Panc1 (cell line): ENCODE results near the gene ITPR2. TPM values are rescaled to one million over a fixed set of nuclear protein-coding genes. Genes with fewer than 3 reads are reported as not detected.

Experiments
- ATAC-seq: fragments of 200-7000 bp; cut with Tn5 transposase; 2 replicates; pipeline ENCODE4 v1.9.1; 2020; ENCODE audit warnings: mild to moderate bottlenecking, moderate library complexity
- BruUV-seq: library from RNA; stranded (reverse); fragments of 400-500 nt; replicated peaks from 2 replicates; lab custom pipeline; 2021; lab: Mats Ljungman, UMichigan
- CTCF ChIA-PET: fragments of 300-600 bp; sonication (Branson Sonifier 250); formaldehyde crosslinking; loops from one replicate; lab custom pipeline; 2022; ENCODE audit warnings: antibody characterized with exemption; lab: Charles Lee
- POLR2A ChIA-PET: fragments of 300-600 bp; sonication (Branson Sonifier 250); formaldehyde crosslinking; loops from one replicate; lab custom pipeline; 2022; ENCODE audit warnings: antibody characterized with exemption; lab: Charles Lee
- DNase-seq: peaks from one replicate; pipeline ENCODE4 v3.0.0-alpha.2; 2010; ENCODE audit warnings: low read depth, low spot score
- H3K27ac ChIP-seq: 2 replicates; pipeline ENCODE4 v1.5.1; 2011; ENCODE audit warnings: mild to moderate bottlenecking, low read length, inconsistent platforms
- H3K27me3 ChIP-seq: fragments of 200-500 bp; sonication (Bioruptor generic); 2 replicates; pipeline ENCODE4 v1.6.0; 2014; ENCODE audit warnings: low read length, inconsistent platforms; ENCODE audit not compliant: control insufficient read depth, insufficient read depth
- H3K36me3 ChIP-seq: fragments of 200-500 bp; sonication (Bioruptor generic); 2 replicates; pipeline ENCODE4 v1.5.1; 2014; ENCODE audit warnings: inconsistent platforms, mild to moderate bottlenecking, low read length, moderate library complexity; ENCODE audit not compliant: control insufficient read depth, insufficient read depth
- H3K4me1 ChIP-seq: 2 replicates; pipeline ENCODE4 v1.5.1; 2011; ENCODE audit warnings: inconsistent platforms, mild to moderate bottlenecking, low read length, moderate library complexity; ENCODE audit not compliant: control insufficient read depth, insufficient read depth
- H3K4me3 ChIP-seq, 2 experiments: 2 replicates each; pipeline ENCODE4 v1.5.1; 2011 to 2012; ENCODE audit warnings: low read depth in 2 of 2, low read length in 2 of 2, mild to moderate bottlenecking in 2 of 2, inconsistent platforms in 1 of 2, moderate library complexity in 1 of 2
- H3K9me3 ChIP-seq: fragments of 200-500 bp; sonication (Bioruptor generic); 2 replicates; pipeline ENCODE4 v1.5.1; 2014; ENCODE audit warnings: low read depth, mild to moderate bottlenecking, inconsistent platforms, low read length, moderate library complexity; ENCODE audit not compliant: control insufficient read depth, insufficient read depth
- POLR2AphosphoS5 ChIP-seq: IDR thresholded peaks from 2 replicates; pipeline ENCODE4 v1.6.1; 2012; ENCODE audit warnings: mild to moderate bottlenecking, low read depth, low read length, moderate library complexity
- SIN3A ChIP-seq: IDR thresholded peaks from 2 replicates; pipeline ENCODE4 v1.6.1; 2012; ENCODE audit warnings: low read depth, mild to moderate bottlenecking, low read length, moderate library complexity, borderline replicate concordance; ENCODE audit not compliant: insufficient read depth
- TCF7L2 ChIP-seq: IDR thresholded peaks from 2 replicates; pipeline ENCODE4 v1.6.1; 2011; ENCODE audit warnings: mild to moderate bottlenecking, low read depth, low read length, inconsistent platforms
- in situ Hi-C: cut with HindIII; loops from 2 replicates; pipeline ENCODE4 v1.10.0; 2016; ENCODE audit warnings: low sequenced_read_pairs, low pct_unique_long_range_greater_than_20kb
- intact Hi-C: fragments of 100-400 bp; cut with micrococcal nuclease; formaldehyde crosslinking; loops from one replicate; pipeline ENCODE4 v1.10.0; 2022; ENCODE audit not compliant: unreplicated experiment
- total RNA-seq: library from RNA; stranded (reverse); gene quantifications from one replicate; pipeline ENCODE4 v1.2.1, GENCODE V29; 2021; ENCODE audit not compliant: unreplicated experiment
- TF ChIP-seq, protein P1 (sequence below), 2 experiments: IDR thresholded peaks; 2 replicates each; pipeline ENCODE4 v1.6.1; 2011 to 2012; ENCODE audit warnings: low read depth in 2 of 2, control low read depth in 1 of 2, low read length in 1 of 2, mild to moderate bottlenecking in 1 of 2, moderate library complexity in 1 of 2; ENCODE audit not compliant: insufficient read depth in 1 of 2
- TF ChIP-seq, protein P2 (sequence below): fragments of 450-650 bp; IDR thresholded peaks from 2 replicates; pipeline ENCODE4 v1.5.1; 2017; ENCODE audit warnings: mild to moderate bottlenecking

The ITPR2 gene
- total RNA-seq, 1 experiment from 2014 or later, result 41.8 TPM

DNA sequence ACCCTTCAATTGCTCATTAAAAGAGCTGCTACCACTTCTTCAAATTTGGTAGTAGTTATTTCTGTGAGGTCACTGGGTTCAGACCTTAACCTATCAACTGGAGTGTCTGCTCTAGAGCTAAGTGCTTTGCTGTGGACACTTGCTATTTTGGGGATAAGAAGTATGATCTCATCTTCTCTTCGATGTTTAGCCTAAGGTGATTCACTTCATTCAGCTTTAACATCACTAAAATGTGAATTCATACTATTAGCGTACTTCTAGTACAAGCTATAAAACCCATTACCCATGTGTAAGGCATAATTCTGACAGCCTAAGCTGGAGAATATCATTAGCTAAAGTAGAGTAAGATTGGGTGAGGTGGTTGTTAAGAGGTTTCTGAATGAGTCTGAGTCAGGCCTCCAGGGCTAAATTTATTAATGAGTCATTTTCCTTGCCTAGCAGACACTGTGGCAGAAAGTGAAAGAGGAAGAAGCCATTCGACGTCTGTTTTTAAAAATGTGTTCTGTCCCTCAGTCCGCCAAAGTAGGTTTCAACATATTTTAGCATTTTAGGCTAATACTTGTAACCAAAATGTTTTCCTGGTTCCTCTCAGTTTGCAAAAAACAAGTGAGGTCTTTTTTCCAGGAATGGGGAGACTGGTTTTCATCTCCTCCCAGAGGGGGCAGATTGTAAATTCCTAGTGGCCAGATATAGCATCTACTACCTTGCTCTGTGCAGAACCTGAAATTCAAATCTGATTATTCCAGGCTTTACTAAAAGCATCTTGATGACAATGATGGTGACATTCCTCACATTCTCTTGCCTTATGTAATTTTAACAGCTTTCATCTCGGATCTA lies 534.0 kb downstream of the ITPR2 start:
- peak overlapping the region in 1 of 2 experiments; percentile 29; a peak in 2 of 4 replicates for H3K4me3 ChIP-seq
- BruUV-seq, result no TSS peak
- ChIA-PET POLR2A (interaction anchor here (0.6 kb wide), 2 partner anchors 109 to 458 kb away, joined by 3 to 4 read pairs; no protein-coding TSS in a partner anchor), CTCF (interaction anchor here (0.6 to 0.7 kb wide), 2 partner anchors 17 to 132 kb away, joined by 3 to 4 read pairs; no protein-coding TSS in a partner anchor)
- H3K27ac ChIP-seq, result peak overlapping the region; percentile 49
- H3K9me3 ChIP-seq, result no peaks in the 10 kb centered on the region
- TF ChIP-seq, protein P1, sequence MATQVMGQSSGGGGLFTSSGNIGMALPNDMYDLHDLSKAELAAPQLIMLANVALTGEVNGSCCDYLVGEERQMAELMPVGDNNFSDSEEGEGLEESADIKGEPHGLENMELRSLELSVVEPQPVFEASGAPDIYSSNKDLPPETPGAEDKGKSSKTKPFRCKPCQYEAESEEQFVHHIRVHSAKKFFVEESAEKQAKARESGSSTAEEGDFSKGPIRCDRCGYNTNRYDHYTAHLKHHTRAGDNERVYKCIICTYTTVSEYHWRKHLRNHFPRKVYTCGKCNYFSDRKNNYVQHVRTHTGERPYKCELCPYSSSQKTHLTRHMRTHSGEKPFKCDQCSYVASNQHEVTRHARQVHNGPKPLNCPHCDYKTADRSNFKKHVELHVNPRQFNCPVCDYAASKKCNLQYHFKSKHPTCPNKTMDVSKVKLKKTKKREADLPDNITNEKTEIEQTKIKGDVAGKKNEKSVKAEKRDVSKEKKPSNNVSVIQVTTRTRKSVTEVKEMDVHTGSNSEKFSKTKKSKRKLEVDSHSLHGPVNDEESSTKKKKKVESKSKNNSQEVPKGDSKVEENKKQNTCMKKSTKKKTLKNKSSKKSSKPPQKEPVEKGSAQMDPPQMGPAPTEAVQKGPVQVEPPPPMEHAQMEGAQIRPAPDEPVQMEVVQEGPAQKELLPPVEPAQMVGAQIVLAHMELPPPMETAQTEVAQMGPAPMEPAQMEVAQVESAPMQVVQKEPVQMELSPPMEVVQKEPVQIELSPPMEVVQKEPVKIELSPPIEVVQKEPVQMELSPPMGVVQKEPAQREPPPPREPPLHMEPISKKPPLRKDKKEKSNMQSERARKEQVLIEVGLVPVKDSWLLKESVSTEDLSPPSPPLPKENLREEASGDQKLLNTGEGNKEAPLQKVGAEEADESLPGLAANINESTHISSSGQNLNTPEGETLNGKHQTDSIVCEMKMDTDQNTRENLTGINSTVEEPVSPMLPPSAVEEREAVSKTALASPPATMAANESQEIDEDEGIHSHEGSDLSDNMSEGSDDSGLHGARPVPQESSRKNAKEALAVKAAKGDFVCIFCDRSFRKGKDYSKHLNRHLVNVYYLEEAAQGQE (IDR thresholded peaks at IDR 0.05; ENCODE audit: insufficient read depth in 1 of 2, low read depth in 2 of 2, low read length in 1 of 2), result no peak
- TF ChIP-seq, protein P2, sequence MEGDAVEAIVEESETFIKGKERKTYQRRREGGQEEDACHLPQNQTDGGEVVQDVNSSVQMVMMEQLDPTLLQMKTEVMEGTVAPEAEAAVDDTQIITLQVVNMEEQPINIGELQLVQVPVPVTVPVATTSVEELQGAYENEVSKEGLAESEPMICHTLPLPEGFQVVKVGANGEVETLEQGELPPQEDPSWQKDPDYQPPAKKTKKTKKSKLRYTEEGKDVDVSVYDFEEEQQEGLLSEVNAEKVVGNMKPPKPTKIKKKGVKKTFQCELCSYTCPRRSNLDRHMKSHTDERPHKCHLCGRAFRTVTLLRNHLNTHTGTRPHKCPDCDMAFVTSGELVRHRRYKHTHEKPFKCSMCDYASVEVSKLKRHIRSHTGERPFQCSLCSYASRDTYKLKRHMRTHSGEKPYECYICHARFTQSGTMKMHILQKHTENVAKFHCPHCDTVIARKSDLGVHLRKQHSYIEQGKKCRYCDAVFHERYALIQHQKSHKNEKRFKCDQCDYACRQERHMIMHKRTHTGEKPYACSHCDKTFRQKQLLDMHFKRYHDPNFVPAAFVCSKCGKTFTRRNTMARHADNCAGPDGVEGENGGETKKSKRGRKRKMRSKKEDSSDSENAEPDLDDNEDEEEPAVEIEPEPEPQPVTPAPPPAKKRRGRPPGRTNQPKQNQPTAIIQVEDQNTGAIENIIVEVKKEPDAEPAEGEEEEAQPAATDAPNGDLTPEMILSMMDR, result peak; percentile 22; the same call in 1 of the 2 replicates
- DNase-seq (peak; percentile 97), ATAC-seq (peak; percentile 96)
- intact Hi-C loops, result no loop called here
- in situ Hi-C loops, result no loop called here
- H3K27me3 ChIP-seq, result no peaks in the 10 kb centered on the region
- H3K36me3 ChIP-seq, result no peaks in the 10 kb centered on the region
- H3K4me1 ChIP-seq, result peaks cover 14% of the 10 kb centered on the region

DNA sequence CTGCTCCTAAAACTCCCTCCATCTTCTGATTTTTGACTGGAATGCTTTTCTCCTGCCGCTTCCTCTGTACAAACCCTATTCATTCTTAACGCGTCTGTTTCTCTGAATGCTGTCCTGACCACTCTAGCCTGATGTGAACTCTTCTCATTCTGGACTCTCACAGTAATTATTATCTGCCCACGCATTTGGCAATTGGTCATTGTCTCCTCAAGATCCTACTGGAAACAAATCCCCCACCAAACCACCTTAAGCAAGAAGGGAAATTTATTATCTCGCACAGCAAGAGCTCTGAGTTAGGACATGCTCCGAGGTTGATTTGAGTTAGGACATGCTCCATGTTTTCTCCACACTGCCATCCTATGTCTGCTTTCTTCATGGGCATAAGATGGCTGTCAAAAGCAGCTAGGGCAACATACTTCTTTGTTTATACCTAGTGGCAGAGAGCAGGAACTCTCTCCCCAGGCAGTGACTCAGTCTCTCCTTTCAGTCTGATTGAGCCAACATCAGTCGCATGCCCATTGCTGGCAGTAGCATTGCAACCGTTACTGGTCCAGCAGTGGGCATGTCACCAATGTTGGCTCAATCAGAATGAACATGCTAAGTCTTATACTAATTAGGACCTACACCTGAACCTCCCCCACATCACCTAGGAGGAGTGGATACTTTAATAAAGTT lies 535.5 kb downstream of the ITPR2 start:
- TF ChIP-seq POLR2AphosphoS5 (no peak), SIN3A (no peak), TCF7L2 (no peak)
- TF ChIP-seq, protein P1 (IDR thresholded peaks at IDR 0.05; ENCODE audit: insufficient read depth in 1 of 2, low read depth in 2 of 2, low read length in 1 of 2), result no peak
- TF ChIP-seq, protein P2, result no peak

More for the DNA sequence above, 535.5 kb downstream of the ITPR2 start:
- Histone ChIP-seq H3K27ac (no peak overlapping the region), H3K27me3 (no peaks in the 10 kb centered on the region), H3K9me3 (no peaks in the 10 kb centered on the region), H3K36me3 (no peaks in the 10 kb centered on the region), H3K4me1 (peaks cover 14% of the 10 kb centered on the region), H3K4me3 (no peak overlapping the region)
- in situ Hi-C loops (no loop called here), intact Hi-C loops (no loop called here)
- no peak for ATAC-seq
- ChIA-PET POLR2A (no interaction called here), CTCF (no interaction called here)
- no TSS peak for BruUV-seq
- DNase-seq, result no peak
